K562 (cell line): ENCODE measurements around the gene TRAF3IP3.
A peak's percentile ranks its signal among the peaks of the same experiment; 100 is the strongest.

Source experiments
- NR3C1 ChIP-seq: sonication (generic); formaldehyde crosslinking; IDR thresholded peaks from 2 replicates; pipeline ENCODE4 v1.8.1; 2022; ENCODE audit warnings: missing genetic modification reagents
- POLR2A ChIP-seq: fragments of 450-650 bp; conservative IDR thresholded peaks from 2 replicates; pipeline ENCODE4 v1.6.1; 2016
- RFX1 ChIP-seq: fragments of 450-650 bp; IDR thresholded peaks from 2 replicates; pipeline ENCODE4 v1.6.1; 2016; ENCODE audit warnings: mild to moderate bottlenecking, moderate library complexity
- SMC3 ChIP-seq: conservative IDR thresholded peaks from 2 replicates; pipeline ENCODE4 v1.6.1; 2011; ENCODE audit warnings: low read depth, low read length, improper control_type of control experiment; ENCODE audit not compliant: insufficient read depth
- SRF ChIP-seq, 2 experiments: fragments of 250-450, 450-650 bp in 1 of 2; sonication (Bioruptor Pico) in 1 of 2; sonication (generic) in 1 of 2; formaldehyde crosslinking; IDR thresholded peaks; 2 replicates each; pipeline versions ENCODE4 v1.5.0 to v1.5.1; 2020 to 2022; ENCODE audit warnings: mild to moderate bottlenecking in 1 of 2, missing genetic modification reagents in 1 of 2
- U2AF2 ChIP-seq: fragments of 200-400 bp; formaldehyde crosslinking; optimal IDR thresholded peaks from 2 replicates; pipeline ENCODE3; 2017; ENCODE audit warnings: low read depth, mild to moderate bottlenecking, low read length
- ZNF583 ChIP-seq: fragments of 250-450 bp; sonication (Bioruptor Pico); IDR thresholded peaks from 2 replicates; pipeline ENCODE4 v1.4.0; 2020
- ZNF778 ChIP-seq: fragments of 450-650 bp; formaldehyde crosslinking; IDR thresholded peaks from 2 replicates; pipeline ENCODE4 v1.4.0; 2020; ENCODE audit warnings: mild to moderate bottlenecking, moderate library complexity
- ZSCAN29 ChIP-seq: fragments of 450-650 bp; IDR thresholded peaks from 2 replicates; pipeline ENCODE4 v1.6.1; 2017
- TF ChIP-seq, protein P1 (sequence below), 3 experiments: IDR thresholded peaks in 2 of 3; conservative IDR thresholded peaks in 1 of 3; 2 replicates each; pipeline ENCODE4 v1.5.1; 2011 to 2012; ENCODE audit warnings: low read length in 3 of 3, mild to moderate bottlenecking in 3 of 3, control low read depth in 2 of 3, improper control_type of control experiment in 1 of 3, inconsistent platforms in 1 of 3, low read depth in 1 of 3, mixed read lengths in 1 of 3, moderate library complexity in 1 of 3; ENCODE audit not compliant: insufficient read depth in 2 of 3
- TF ChIP-seq, protein P2 (sequence below), 2 experiments: fragments of 250-450 bp in 1 of 2; fragments of 450-650 bp in 1 of 2; sonication (Bioruptor Pico) in 1 of 2; IDR thresholded peaks; 2 replicates each; pipeline versions ENCODE4 v1.6.1 to v1.8.0; 2016 to 2021; ENCODE audit warnings: mild to moderate bottlenecking in 2 of 2, moderate library complexity in 2 of 2, missing compliant biosample characterization in 1 of 2, missing genetic modification characterization in 1 of 2
- TF ChIP-seq, protein P3 (sequence below): fragments of 250-450 bp; sonication (Bioruptor Pico); IDR thresholded peaks from 2 replicates; pipeline ENCODE4 v1.5.0; 2022; ENCODE audit warnings: mild to moderate bottlenecking

DNA sequence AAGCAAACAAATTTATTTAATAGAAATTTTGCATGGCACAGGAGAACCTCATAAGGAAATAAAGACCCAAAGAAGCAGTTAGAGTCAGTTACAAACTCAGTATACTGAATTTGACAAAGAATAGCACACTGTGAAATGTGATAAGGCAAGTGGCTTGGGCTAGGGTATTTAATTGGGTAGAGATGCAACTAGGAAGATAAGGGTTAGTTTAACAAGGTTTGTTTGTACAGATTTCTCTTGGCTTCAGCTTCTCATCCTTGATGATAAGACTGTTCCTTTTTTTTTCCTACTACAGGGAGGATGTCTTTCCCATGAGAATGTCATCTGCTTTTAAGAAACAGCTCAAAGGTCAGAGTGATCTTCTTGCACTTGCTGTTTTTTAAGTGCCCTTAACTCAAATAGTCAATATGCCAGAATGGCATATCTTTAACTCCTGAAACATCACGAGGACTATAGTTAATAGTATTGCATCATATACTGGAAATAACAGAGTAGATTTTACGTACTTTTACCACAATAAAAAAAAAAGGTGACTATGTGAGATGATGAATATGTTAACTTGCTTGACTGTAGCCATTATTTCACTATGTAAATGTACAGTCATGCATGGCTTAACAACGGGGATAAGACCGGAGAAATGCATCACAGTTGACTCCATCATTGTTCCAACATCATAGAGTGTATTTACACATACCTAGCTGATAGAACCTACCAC lies 9.2 kb upstream of the TRAF3IP3 start:
- no peak for TF ChIP-seq U2AF2
- no peak for TF ChIP-seq SMC3
- no peak for TF ChIP-seq ZNF778 (CRISPR knock-in tag)
- TF ChIP-seq, protein P1, sequence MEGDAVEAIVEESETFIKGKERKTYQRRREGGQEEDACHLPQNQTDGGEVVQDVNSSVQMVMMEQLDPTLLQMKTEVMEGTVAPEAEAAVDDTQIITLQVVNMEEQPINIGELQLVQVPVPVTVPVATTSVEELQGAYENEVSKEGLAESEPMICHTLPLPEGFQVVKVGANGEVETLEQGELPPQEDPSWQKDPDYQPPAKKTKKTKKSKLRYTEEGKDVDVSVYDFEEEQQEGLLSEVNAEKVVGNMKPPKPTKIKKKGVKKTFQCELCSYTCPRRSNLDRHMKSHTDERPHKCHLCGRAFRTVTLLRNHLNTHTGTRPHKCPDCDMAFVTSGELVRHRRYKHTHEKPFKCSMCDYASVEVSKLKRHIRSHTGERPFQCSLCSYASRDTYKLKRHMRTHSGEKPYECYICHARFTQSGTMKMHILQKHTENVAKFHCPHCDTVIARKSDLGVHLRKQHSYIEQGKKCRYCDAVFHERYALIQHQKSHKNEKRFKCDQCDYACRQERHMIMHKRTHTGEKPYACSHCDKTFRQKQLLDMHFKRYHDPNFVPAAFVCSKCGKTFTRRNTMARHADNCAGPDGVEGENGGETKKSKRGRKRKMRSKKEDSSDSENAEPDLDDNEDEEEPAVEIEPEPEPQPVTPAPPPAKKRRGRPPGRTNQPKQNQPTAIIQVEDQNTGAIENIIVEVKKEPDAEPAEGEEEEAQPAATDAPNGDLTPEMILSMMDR (IDR thresholded peaks at IDR 0.05 in 2 of 3, conservative IDR thresholded peaks at IDR 0.05 in 1 of 3; ENCODE audit: insufficient read depth in 2 of 3, low read depth in 1 of 3, low read length in 3 of 3), result no peak
- TF ChIP-seq, protein P2, sequence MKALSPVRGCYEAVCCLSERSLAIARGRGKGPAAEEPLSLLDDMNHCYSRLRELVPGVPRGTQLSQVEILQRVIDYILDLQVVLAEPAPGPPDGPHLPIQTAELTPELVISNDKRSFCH (CRISPR knock-in tag; IDR thresholded peaks at IDR 0.05), result no peak
- TF ChIP-seq, protein P2 (tag; IDR thresholded peaks at IDR 0.05), result 0 out of 2 replicates have a peak, but pooled peaks have one; percentile 47
- TF ChIP-seq, protein P3, sequence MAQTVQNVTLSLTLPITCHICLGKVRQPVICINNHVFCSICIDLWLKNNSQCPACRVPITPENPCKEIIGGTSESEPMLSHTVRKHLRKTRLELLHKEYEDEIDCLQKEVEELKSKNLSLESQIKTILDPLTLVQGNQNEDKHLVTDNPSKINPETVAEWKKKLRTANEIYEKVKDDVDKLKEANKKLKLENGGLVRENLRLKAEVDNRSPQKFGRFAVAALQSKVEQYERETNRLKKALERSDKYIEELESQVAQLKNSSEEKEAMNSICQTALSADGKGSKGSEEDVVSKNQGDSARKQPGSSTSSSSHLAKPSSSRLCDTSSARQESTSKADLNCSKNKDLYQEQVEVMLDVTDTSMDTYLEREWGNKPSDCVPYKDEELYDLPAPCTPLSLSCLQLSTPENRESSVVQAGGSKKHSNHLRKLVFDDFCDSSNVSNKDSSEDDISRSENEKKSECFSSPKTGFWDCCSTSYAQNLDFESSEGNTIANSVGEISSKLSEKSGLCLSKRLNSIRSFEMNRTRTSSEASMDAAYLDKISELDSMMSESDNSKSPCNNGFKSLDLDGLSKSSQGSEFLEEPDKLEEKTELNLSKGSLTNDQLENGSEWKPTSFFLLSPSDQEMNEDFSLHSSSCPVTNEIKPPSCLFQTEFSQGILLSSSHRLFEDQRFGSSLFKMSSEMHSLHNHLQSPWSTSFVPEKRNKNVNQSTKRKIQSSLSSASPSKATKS (CRISPR knock-in tag), result no peak
- TF ChIP-seq POLR2A, result no peak
- TF ChIP-seq ZNF583 (CRISPR knock-in tag), result no peak
- TF ChIP-seq SRF (CRISPR knock-in tag; IDR thresholded peaks at IDR 0.05), result 0 out of 4 replicates have a peak, but pooled peaks of 1 of the 2 experiments have one; percentile 20
- no peak for TF ChIP-seq RFX1
- TF ChIP-seq ZSCAN29, result no peak
- TF ChIP-seq NR3C1, result no peak
